SU-DHL-6 (cell line): ENCODE results near the gene KCNH1.

Source experiments
- H2AFZ ChIP-seq: fragments of 200-600 bp; sonication (generic); 2 replicates; pipeline ENCODE4 v1.6.1; 2014; ENCODE audit warnings: low read depth, mild to moderate bottlenecking, moderate library complexity, mixed read lengths, antibody characterized with exemption, low read length; ENCODE audit not compliant: severe bottlenecking
- H3F3A ChIP-seq: fragments of 200-600 bp; shearing (Covaris generic); 2 replicates; pipeline ENCODE4 v1.6.0; 2016; ENCODE audit warnings: antibody characterized with exemption, mild to moderate bottlenecking; ENCODE audit not compliant: insufficient read depth
- H3K27ac ChIP-seq: fragments of 200-600 bp; sonication (generic); 2 replicates; pipeline ENCODE4 v1.5.1; 2016; ENCODE audit warnings: low read depth, mild to moderate bottlenecking, low read length, moderate library complexity, mixed read lengths
- H3K27me3 ChIP-seq: fragments of 200-600 bp; sonication (generic), shearing (Covaris generic); 2 replicates; pipeline ENCODE4 v1.6.0; 2014; ENCODE audit warnings: mild to moderate bottlenecking, low read length
- H3K36me3 ChIP-seq: fragments of 200-600 bp; sonication (generic); 2 replicates; pipeline ENCODE4 v1.6.1; 2014; ENCODE audit warnings: mild to moderate bottlenecking, low read length, mixed read lengths
- H3K4me2 ChIP-seq: fragments of 300-600, 200-600 bp; shearing (Covaris generic), sonication (generic); 2 replicates; pipeline ENCODE4 v1.6.0; 2014; ENCODE audit warnings: low read length, low read depth, mild to moderate bottlenecking; ENCODE audit not compliant: poor library complexity, severe bottlenecking
- H3K4me3 ChIP-seq: fragments of 200-600 bp; sonication (generic); 2 replicates; pipeline ENCODE4 v1.5.1; 2014; ENCODE audit warnings: antibody characterized with exemption, low read length, mild to moderate bottlenecking, mixed read lengths; ENCODE audit not compliant: insufficient read depth, poor library complexity, severe bottlenecking
- H3K79me2 ChIP-seq: fragments of 200-600 bp; sonication (generic); 2 replicates; pipeline ENCODE4 v1.6.1; 2014; ENCODE audit warnings: mild to moderate bottlenecking, low read length, moderate library complexity; ENCODE audit not compliant: insufficient read depth
- H3K9ac ChIP-seq: fragments of 200-600 bp; sonication (generic); 2 replicates; pipeline ENCODE4 v1.7.0; 2014; ENCODE audit warnings: mild to moderate bottlenecking, low read length
- H3K9me2 ChIP-seq: fragments of 200-600 bp; sonication (generic); replicated peaks from 2 replicates; pipeline ENCODE4 v1.6.1; 2014; ENCODE audit warnings: low read length; ENCODE audit not compliant: insufficient read depth
- H3K9me3 ChIP-seq: fragments of 200-600 bp; sonication (generic); 2 replicates; pipeline ENCODE4 v1.6.1; 2014; ENCODE audit warnings: low read length, mixed read lengths; ENCODE audit not compliant: insufficient read depth
- H4K20me1 ChIP-seq: fragments of 200-600 bp; sonication (generic); 2 replicates; pipeline ENCODE4 v1.6.1; 2014; ENCODE audit warnings: low read depth, mild to moderate bottlenecking, antibody characterized with exemption, low read length, moderate library complexity, mixed read lengths
- EZH2phosphoT487 ChIP-seq: fragments of 200-600 bp; sonication (generic), shearing (Covaris generic); conservative IDR thresholded peaks from 2 replicates; pipeline ENCODE4 v1.6.1; 2018; ENCODE audit warnings: mild to moderate bottlenecking, antibody characterized with exemption, low read length, moderate library complexity, mixed read lengths
- TF ChIP-seq, protein P1 (sequence below): fragments of 200-600 bp; sonication (generic); IDR thresholded peaks from one replicate; pipeline ENCODE4 v1.5.1; 2017; ENCODE audit warnings: antibody characterized with exemption, mild to moderate bottlenecking, low read length, moderate library complexity; ENCODE audit not compliant: insufficient read depth, poor library complexity, severe bottlenecking

Gene KCNH1

DNA sequence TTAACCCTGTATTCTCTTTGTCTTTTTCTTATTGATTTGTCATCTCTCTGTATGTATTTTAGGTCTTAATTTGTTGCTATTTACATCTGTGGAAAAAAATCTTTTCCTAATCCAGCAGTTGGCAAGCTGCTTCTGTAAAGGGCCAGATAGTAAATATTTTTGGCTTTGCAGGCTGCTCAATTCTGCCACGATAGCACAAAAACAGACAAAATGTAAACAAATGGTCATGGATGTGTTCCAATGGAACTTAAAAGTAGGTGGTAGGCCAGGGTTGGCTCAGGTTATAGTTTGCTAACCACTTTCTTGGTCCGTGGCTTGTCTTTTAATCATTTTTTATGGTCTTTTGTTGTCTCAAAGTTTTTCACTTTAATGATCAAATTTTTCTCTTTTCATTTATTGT, 433.4 kb downstream of the KCNH1 start:
- Histone ChIP-seq H4K20me1 (no peaks in the 10 kb centered on the region), H3K4me3 (no peak overlapping the region), H3F3A (no peaks in the 10 kb centered on the region), H3K27ac (no peak overlapping the region), H3K9me3 (no peaks in the 10 kb centered on the region), H3K36me3 (no peaks in the 10 kb centered on the region), H3K4me2 (no peak overlapping the region), H3K27me3 (no peaks in the 10 kb centered on the region), H2AFZ (no peak overlapping the region), H3K9ac (no peak overlapping the region), H3K9me2 (no peaks in the 10 kb centered on the region), H3K79me2 (no peaks in the 10 kb centered on the region)
- TF ChIP-seq EZH2phosphoT487, result no peak
- TF ChIP-seq, protein P1, sequence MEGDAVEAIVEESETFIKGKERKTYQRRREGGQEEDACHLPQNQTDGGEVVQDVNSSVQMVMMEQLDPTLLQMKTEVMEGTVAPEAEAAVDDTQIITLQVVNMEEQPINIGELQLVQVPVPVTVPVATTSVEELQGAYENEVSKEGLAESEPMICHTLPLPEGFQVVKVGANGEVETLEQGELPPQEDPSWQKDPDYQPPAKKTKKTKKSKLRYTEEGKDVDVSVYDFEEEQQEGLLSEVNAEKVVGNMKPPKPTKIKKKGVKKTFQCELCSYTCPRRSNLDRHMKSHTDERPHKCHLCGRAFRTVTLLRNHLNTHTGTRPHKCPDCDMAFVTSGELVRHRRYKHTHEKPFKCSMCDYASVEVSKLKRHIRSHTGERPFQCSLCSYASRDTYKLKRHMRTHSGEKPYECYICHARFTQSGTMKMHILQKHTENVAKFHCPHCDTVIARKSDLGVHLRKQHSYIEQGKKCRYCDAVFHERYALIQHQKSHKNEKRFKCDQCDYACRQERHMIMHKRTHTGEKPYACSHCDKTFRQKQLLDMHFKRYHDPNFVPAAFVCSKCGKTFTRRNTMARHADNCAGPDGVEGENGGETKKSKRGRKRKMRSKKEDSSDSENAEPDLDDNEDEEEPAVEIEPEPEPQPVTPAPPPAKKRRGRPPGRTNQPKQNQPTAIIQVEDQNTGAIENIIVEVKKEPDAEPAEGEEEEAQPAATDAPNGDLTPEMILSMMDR, result no peak

DNA sequence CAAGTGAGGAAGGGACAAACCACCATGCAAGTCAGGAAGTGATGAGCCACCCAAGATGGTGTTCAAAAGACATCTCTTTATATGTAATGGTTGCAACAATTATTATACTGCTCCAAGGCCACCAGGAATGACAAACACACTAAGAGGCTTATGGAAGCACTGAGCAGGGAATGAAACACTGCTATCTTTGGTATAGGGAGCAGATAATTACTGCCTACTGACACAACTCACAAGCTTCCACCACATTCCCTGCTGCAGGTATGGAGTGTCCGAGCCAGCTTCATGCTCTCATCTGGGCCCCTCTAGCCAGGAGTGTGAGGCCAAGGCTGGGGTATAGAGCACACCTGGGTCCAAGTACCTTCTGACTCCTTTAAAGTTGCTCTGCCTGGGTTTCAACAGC, 433.9 kb downstream of the KCNH1 start:
- no peak for TF ChIP-seq EZH2phosphoT487
- TF ChIP-seq, protein P1, result no peak
- Histone ChIP-seq H3K9me3 (no peaks in the 10 kb centered on the region), H3K27ac (no peak overlapping the region)

DNA sequence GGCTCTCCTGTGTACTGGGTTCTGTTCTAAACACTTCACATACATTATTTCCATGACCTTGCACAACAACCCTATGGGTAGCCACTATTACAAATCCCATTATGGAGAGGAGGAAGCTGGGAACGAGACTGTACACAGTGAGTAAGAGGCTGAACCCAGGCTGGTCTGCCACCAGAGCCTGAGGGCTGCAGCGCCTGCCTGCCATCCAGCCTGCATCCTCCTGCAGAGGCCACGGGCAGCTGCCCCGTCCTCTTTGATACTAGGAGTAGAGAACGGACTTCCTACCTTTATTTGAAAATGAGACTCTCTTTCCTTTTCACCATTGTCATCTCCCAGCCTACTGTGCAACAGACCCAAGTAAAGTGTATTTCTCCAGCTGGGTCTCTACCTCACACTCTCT, 435.3 kb downstream of the KCNH1 start:
- Histone ChIP-seq H3F3A (no peaks in the 10 kb centered on the region), H3K4me2 (no peak overlapping the region), H3K9me3 (no peaks in the 10 kb centered on the region), H3K79me2 (no peaks in the 10 kb centered on the region), H3K4me3 (no peak overlapping the region), H3K9ac (no peak overlapping the region), H3K27me3 (no peaks in the 10 kb centered on the region), H3K9me2 (no peaks in the 10 kb centered on the region), H3K27ac (no peak overlapping the region), H4K20me1 (no peaks in the 10 kb centered on the region), H3K36me3 (no peaks in the 10 kb centered on the region), H2AFZ (no peak overlapping the region)
- TF ChIP-seq, protein P1, result no peak
- no peak for TF ChIP-seq EZH2phosphoT487

More for the DNA sequence above, 433.9 kb downstream of the KCNH1 start:
- Histone ChIP-seq H3K9me2 (no peaks in the 10 kb centered on the region), H2AFZ (no peak overlapping the region), H3F3A (no peaks in the 10 kb centered on the region), H3K4me3 (no peak overlapping the region), H3K79me2 (no peaks in the 10 kb centered on the region), H4K20me1 (no peaks in the 10 kb centered on the region), H3K4me2 (no peak overlapping the region), H3K9ac (no peak overlapping the region), H3K27me3 (no peaks in the 10 kb centered on the region), H3K36me3 (no peaks in the 10 kb centered on the region)

DNA sequence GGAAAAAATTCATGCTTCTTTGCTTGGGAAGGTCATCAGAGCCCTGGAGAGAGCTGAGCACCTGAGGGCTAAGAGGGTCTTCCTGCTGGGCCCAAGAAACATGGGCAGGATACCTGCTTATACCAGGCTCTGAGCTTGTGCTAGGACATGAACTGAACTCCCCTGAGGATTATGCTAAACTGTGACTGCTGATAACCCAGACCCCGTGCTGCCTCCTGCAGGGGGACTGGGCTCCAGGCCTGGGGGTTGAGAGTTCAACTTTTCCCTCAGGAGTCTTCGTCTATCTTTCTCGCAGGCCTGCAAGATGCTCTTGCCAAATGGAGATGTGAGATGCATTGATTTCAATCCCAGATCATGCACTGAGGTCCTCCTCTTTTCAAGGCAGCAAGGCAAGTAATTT, 436.8 kb downstream of the KCNH1 start:
- Histone ChIP-seq H3K36me3 (no peaks in the 10 kb centered on the region), H3K27me3 (no peaks in the 10 kb centered on the region), H4K20me1 (no peaks in the 10 kb centered on the region), H3K79me2 (no peaks in the 10 kb centered on the region), H3K9ac (no peak overlapping the region), H3K9me3 (no peaks in the 10 kb centered on the region), H3F3A (no peaks in the 10 kb centered on the region), H3K4me2 (no peak overlapping the region), H3K9me2 (no peaks in the 10 kb centered on the region), H3K4me3 (no peak overlapping the region), H2AFZ (no peak overlapping the region), H3K27ac (no peak overlapping the region)
- TF ChIP-seq, protein P1, result no peak
- no peak for TF ChIP-seq EZH2phosphoT487
